Measurements from ENCODE around the gene SH3TC2.

DNA sequence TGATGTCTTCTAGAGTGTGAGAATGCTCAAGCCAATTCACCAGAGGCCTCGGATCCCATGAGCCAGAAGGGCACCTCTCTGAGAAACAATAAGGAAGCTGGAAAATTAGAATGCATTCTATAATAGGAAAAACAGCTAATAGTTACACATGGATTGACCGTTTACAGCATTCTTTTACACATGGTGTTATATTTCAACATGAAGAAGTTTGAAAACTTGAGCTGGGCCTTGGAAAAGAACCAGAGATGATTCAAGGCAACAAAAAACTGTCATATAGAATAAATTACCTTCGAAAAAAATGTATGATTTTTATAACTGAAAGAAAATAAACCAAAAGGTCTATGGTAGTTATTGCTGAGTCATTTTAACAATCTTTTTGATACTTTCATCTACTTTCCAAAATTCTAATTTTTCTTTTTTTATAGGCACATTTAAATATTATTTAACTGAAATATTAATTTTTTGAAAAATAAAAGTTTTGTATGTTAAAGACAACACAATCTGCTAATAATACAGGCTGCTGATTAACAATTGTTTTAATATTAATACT lies 6.2 kb downstream of the SH3TC2 start:
- TF ChIP-seq, protein P1, sequence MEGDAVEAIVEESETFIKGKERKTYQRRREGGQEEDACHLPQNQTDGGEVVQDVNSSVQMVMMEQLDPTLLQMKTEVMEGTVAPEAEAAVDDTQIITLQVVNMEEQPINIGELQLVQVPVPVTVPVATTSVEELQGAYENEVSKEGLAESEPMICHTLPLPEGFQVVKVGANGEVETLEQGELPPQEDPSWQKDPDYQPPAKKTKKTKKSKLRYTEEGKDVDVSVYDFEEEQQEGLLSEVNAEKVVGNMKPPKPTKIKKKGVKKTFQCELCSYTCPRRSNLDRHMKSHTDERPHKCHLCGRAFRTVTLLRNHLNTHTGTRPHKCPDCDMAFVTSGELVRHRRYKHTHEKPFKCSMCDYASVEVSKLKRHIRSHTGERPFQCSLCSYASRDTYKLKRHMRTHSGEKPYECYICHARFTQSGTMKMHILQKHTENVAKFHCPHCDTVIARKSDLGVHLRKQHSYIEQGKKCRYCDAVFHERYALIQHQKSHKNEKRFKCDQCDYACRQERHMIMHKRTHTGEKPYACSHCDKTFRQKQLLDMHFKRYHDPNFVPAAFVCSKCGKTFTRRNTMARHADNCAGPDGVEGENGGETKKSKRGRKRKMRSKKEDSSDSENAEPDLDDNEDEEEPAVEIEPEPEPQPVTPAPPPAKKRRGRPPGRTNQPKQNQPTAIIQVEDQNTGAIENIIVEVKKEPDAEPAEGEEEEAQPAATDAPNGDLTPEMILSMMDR (IDR thresholded peaks at IDR 0.05): no peak
- no peak for TF ChIP-seq POLR2A (IDR thresholded peaks at IDR 0.05)

All from testis (tissue), 2 donors.